HEK293 (cell line): ENCODE results near the gene FBXO40.

Experiments
- CTCF ChIA-PET: fragments of 350-600 bp; formaldehyde crosslinking; extraction: SDS; loops from one replicate; lab custom pipeline; 2021; ENCODE audit warnings: antibody characterized with exemption; lab: Yijun Ruan, JAX
- POLR2A ChIA-PET: fragments of 300-600 bp; formaldehyde crosslinking; extraction: SDS; loops from one replicate; lab custom pipeline; 2020; ENCODE audit warnings: antibody characterized with exemption, inconsistent platforms; lab: Yijun Ruan, JAX
- H3K27ac ChIP-seq: fragments of 200-500 bp; sonication (Bioruptor generic); 2 replicates; pipeline ENCODE4 v1.5.1; 2014; ENCODE audit warnings: low read depth, low read length, control low read depth, inconsistent platforms; ENCODE audit errors: extremely low read depth
- H3K36me3 ChIP-seq, 2 experiments: fragments of 200-500 bp in 1 of 2; sonication (Bioruptor generic) in 1 of 2; 1 replicate in 1 of 2; 2 replicates in 1 of 2; pipeline ENCODE4 v1.5.1; 2014 to 2017; ENCODE audit warnings: inconsistent platforms in 2 of 2, low read length in 2 of 2; ENCODE audit not compliant: control insufficient read depth in 2 of 2, insufficient read depth in 1 of 2
- H3K4me1 ChIP-seq: fragments of 200-500 bp; sonication (Bioruptor generic); 2 replicates; pipeline ENCODE4 v1.5.1; 2014; ENCODE audit warnings: mild to moderate bottlenecking, low read length, inconsistent platforms; ENCODE audit not compliant: control insufficient read depth, insufficient read depth
- H3K4me3 ChIP-seq: 2 replicates; pipeline ENCODE4 v1.5.1; 2011; ENCODE audit warnings: low read depth, mild to moderate bottlenecking, control low read depth, low read length, moderate library complexity
- H3K9me3 ChIP-seq: fragments of 200-500 bp; sonication (Bioruptor generic); 2 replicates; pipeline ENCODE4 v1.5.1; 2014; ENCODE audit warnings: low read depth, low read length, inconsistent platforms; ENCODE audit not compliant: control insufficient read depth, insufficient read depth
- FEZF1 ChIP-seq: fragments of 450-650 bp; formaldehyde crosslinking; IDR thresholded peaks from 2 replicates; pipeline ENCODE4 v1.5.1; 2016; ENCODE audit warnings: missing biosample characterization, missing genetic modification characterization
- IKZF3 ChIP-seq: fragments of 450-650 bp; IDR thresholded peaks from 2 replicates; pipeline ENCODE4 v1.5.0; 2018; ENCODE audit warnings: missing biosample characterization, mild to moderate bottlenecking, missing genetic modification characterization, moderate library complexity
- KLF16 ChIP-seq: fragments of 450-650 bp; formaldehyde crosslinking; IDR thresholded peaks from 2 replicates; pipeline ENCODE4 v1.5.1; 2017; ENCODE audit warnings: missing biosample characterization, missing genetic modification characterization
- MYNN ChIP-seq: fragments of 450-650 bp; formaldehyde crosslinking; IDR thresholded peaks from 2 replicates; pipeline ENCODE4 v1.5.1; 2016; ENCODE audit warnings: missing biosample characterization, missing genetic modification characterization, borderline replicate concordance
- SALL2 ChIP-seq: fragments of 450-650 bp; formaldehyde crosslinking; IDR thresholded peaks from 2 replicates; pipeline ENCODE4 v1.5.0; 2017; ENCODE audit warnings: missing biosample characterization, mild to moderate bottlenecking, missing genetic modification characterization, borderline replicate concordance
- TCF7L2 ChIP-seq: IDR thresholded peaks from 2 replicates; pipeline ENCODE4 v1.6.1; 2011; ENCODE audit warnings: low read depth, mild to moderate bottlenecking, inconsistent platforms, low read length, moderate library complexity, borderline replicate concordance
- ZBTB8A ChIP-seq: fragments of 450-650 bp; formaldehyde crosslinking; IDR thresholded peaks from 2 replicates; pipeline ENCODE4 v1.5.1; 2016; ENCODE audit warnings: missing biosample characterization, missing genetic modification characterization
- ZNF133 ChIP-seq: fragments of 450-650 bp; formaldehyde crosslinking; IDR thresholded peaks from 2 replicates; pipeline ENCODE4 v1.5.1; 2016; ENCODE audit warnings: missing biosample characterization, missing genetic modification characterization
- ZNF2 ChIP-seq: fragments of 450-650 bp; formaldehyde crosslinking; IDR thresholded peaks from 2 replicates; pipeline ENCODE4 v1.5.1; 2016; ENCODE audit warnings: missing biosample characterization, missing genetic modification characterization
- ZNF274 ChIP-seq, 2 experiments: fragments of 200-500 bp in 1 of 2; fragments of 450-650 bp in 1 of 2; sonication (Bioruptor generic) in 1 of 2; formaldehyde crosslinking in 1 of 2; IDR thresholded peaks; 2 replicates each; pipeline versions ENCODE4 v1.5.1 to v1.6.1; 2014 to 2016; ENCODE audit warnings: borderline replicate concordance in 1 of 2, inconsistent platforms in 1 of 2, low read length in 1 of 2, missing biosample characterization in 1 of 2, missing genetic modification characterization in 1 of 2
- ZNF324 ChIP-seq: fragments of 450-650 bp; formaldehyde crosslinking; IDR thresholded peaks from 2 replicates; pipeline ENCODE4 v1.5.1; 2016; ENCODE audit warnings: missing biosample characterization, missing genetic modification characterization
- ZNF426 ChIP-seq: fragments of 450-650 bp; formaldehyde crosslinking; IDR thresholded peaks from 2 replicates; pipeline ENCODE4 v1.5.1; 2017; ENCODE audit warnings: missing biosample characterization, missing genetic modification characterization, mild to moderate bottlenecking, inconsistent platforms, moderate library complexity
- ZNF501 ChIP-seq: fragments of 450-650 bp; formaldehyde crosslinking; IDR thresholded peaks from 2 replicates; pipeline ENCODE4 v1.5.1; 2016; ENCODE audit warnings: missing biosample characterization, missing genetic modification characterization
- ZNF514 ChIP-seq: fragments of 450-650 bp; formaldehyde crosslinking; IDR thresholded peaks from 2 replicates; pipeline ENCODE4 v1.5.1; 2016; ENCODE audit warnings: missing biosample characterization, missing genetic modification characterization
- ZNF521 ChIP-seq: fragments of 450-650 bp; formaldehyde crosslinking; IDR thresholded peaks from 2 replicates; pipeline ENCODE4 v1.5.1; 2017; ENCODE audit warnings: missing biosample characterization, mild to moderate bottlenecking, missing genetic modification characterization
- ZNF548 ChIP-seq: fragments of 450-650 bp; formaldehyde crosslinking; IDR thresholded peaks from 2 replicates; pipeline ENCODE4 v1.5.1; 2016; ENCODE audit warnings: missing biosample characterization, missing genetic modification characterization
- ZNF549 ChIP-seq: fragments of 450-650 bp; IDR thresholded peaks from 2 replicates; pipeline ENCODE4 v1.5.1; 2018; ENCODE audit warnings: missing biosample characterization, missing genetic modification characterization, mild to moderate bottlenecking, inconsistent platforms, moderate library complexity
- ZNF658 ChIP-seq: fragments of 450-650 bp; formaldehyde crosslinking; IDR thresholded peaks from 2 replicates; pipeline ENCODE4; 2016; ENCODE audit warnings: missing biosample characterization, missing genetic modification characterization
- ZNF830 ChIP-seq: fragments of 450-650 bp; IDR thresholded peaks from 2 replicates; pipeline ENCODE4 v1.5.0; 2018; ENCODE audit warnings: missing biosample characterization, missing genetic modification characterization, low read depth, mild to moderate bottlenecking, moderate library complexity
- TF ChIP-seq, protein P1 (sequence below): fragments of 450-650 bp; formaldehyde crosslinking; IDR thresholded peaks from 2 replicates; pipeline ENCODE4 v1.5.1; 2016; ENCODE audit warnings: missing biosample characterization, missing genetic modification characterization
- TF ChIP-seq, protein P2 (sequence below): fragments of 450-650 bp; formaldehyde crosslinking; IDR thresholded peaks from 2 replicates; pipeline ENCODE4 v1.5.1; 2016; ENCODE audit warnings: missing biosample characterization, missing genetic modification characterization
- TF ChIP-seq, protein P3 (sequence below): fragments of 450-650 bp; formaldehyde crosslinking; IDR thresholded peaks from 2 replicates; pipeline ENCODE4 v1.5.1; 2017; ENCODE audit warnings: missing biosample characterization, missing genetic modification characterization
- TF ChIP-seq, protein P4 (sequence below): fragments of 450-650 bp; formaldehyde crosslinking; IDR thresholded peaks from 2 replicates; pipeline ENCODE4 v1.5.1; 2016; ENCODE audit warnings: missing biosample characterization, missing genetic modification characterization

Gene FBXO40

DNA sequence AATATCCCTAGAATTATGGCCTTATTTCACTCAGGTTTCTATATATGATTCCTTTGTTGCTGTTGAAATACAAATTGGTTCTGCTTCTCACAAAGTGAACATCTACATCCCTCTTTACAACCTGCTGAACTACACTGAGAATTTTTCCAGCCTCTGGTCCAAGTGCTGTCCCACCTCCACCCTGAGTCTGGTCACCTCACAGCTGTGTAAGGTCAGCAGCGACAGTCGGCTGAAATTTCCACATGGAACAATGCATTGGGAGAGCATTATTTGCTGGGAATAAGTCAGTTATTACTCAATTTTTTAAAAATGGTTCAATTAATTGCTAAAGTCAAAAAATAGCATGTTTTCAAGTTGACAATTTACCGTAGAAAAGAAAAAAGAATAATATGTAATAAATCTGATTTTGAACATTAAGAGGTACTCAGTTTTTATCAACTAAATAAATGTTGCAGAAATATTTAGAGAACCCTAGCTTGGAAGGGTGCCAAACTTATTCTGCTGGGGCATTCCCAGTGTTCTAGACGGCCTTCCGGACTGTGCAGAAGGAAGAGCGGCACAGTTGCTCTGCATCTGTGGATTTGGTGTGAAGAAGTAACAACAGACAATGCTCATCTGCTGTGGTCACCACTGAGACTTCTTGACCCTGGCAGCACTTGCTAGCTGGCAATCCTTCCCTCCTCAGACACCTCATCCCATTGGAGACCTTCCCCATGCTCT is 65.7 kb downstream of the FBXO40 start:
- Histone ChIP-seq H3K36me3 (peaks cover 0 to 21% of the 10 kb centered on the region in 2 experiments; a peak in 2 of 3 replicates), H3K4me1 (no peaks in the 10 kb centered on the region), H3K9me3 (no peaks in the 10 kb centered on the region), H3K4me3 (no peak overlapping the region), H3K27ac (no peak overlapping the region)
- POLR2A ChIA-PET, result no interaction called here
- TF ChIP-seq ZNF514 (tag by site-specific recombination) (no peak), SALL2 (tag by site-specific recombination) (no peak), ZNF2 (tag by site-specific recombination) (no peak), IKZF3 (tag by site-specific recombination) (no peak), ZNF521 (no peak)
- TF ChIP-seq, protein P1, sequence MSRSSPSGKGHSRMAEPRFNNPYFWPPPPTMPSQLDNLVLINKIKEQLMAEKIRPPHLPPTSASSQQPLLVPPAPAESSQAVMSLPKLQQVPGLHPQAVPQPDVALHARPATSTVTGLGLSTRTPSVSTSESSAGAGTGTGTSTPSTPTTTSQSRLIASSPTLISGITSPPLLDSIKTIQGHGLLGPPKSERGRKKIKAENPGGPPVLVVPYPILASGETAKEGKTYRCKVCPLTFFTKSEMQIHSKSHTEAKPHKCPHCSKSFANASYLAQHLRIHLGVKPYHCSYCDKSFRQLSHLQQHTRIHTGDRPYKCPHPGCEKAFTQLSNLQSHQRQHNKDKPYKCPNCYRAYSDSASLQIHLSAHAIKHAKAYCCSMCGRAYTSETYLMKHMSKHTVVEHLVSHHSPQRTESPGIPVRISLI (tag by site-specific recombination), result no peak
- TF ChIP-seq, all 188 proteins: peak for 0
- CTCF ChIA-PET, result no interaction called here

DNA sequence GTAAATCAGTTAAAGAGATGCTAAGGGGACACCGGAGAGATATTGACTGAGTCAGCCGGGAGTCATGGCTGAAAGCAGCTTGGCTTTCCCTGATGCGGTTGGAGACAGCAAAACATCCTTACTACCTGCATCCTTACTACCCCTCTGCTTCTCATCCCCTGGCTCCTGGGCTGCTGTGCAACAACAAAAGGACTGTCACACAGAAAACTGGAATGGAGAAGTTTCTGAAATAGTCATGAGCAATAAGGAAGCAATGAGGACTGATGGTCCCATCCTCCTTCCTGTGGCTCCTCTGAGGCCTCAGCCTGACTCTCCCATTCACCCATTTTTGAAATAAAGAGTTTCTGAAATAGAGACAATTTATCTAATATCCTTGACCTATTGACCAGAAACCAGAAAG is 66.4 kb downstream of the FBXO40 start:
- Histone ChIP-seq H3K27ac (no peak overlapping the region), H3K9me3 (no peaks in the 10 kb centered on the region), H3K4me3 (no peak overlapping the region), H3K4me1 (no peaks in the 10 kb centered on the region), H3K36me3 (peaks cover 0 to 28% of the 10 kb centered on the region in 2 experiments; a peak in 2 of 3 replicates)
- ChIA-PET CTCF (no interaction called here), POLR2A (no interaction called here)
- no peak for TF ChIP-seq MYNN (tag by site-specific recombination)
- no peak for TF ChIP-seq ZNF549
- no peak for TF ChIP-seq ZNF133 (tag by site-specific recombination)
- TF ChIP-seq, protein P2, sequence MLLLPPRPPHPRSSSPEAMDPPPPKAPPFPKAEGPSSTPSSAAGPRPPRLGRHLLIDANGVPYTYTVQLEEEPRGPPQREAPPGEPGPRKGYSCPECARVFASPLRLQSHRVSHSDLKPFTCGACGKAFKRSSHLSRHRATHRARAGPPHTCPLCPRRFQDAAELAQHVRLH (tag by site-specific recombination), result no peak
- no peak for TF ChIP-seq ZNF514 (tag by site-specific recombination)
- TF ChIP-seq ZNF324 (tag by site-specific recombination), result no peak
- no peak for TF ChIP-seq ZNF501 (tag by site-specific recombination)
- no peak for TF ChIP-seq ZNF548
- TF ChIP-seq ZNF426 (tag by site-specific recombination), result no peak
- no peak for TF ChIP-seq ZNF274 (IDR thresholded peaks at IDR 0.05; ENCODE audit: low read length)
- no peak for TF ChIP-seq ZNF274 (tag by site-specific recombination; IDR thresholded peaks at IDR 0.05; ENCODE audit: borderline replicate concordance)
- TF ChIP-seq KLF16 (tag by site-specific recombination), result no peak
- no peak for TF ChIP-seq ZNF658 (tag by site-specific recombination)
- no peak for TF ChIP-seq TCF7L2
- TF ChIP-seq, protein P3, sequence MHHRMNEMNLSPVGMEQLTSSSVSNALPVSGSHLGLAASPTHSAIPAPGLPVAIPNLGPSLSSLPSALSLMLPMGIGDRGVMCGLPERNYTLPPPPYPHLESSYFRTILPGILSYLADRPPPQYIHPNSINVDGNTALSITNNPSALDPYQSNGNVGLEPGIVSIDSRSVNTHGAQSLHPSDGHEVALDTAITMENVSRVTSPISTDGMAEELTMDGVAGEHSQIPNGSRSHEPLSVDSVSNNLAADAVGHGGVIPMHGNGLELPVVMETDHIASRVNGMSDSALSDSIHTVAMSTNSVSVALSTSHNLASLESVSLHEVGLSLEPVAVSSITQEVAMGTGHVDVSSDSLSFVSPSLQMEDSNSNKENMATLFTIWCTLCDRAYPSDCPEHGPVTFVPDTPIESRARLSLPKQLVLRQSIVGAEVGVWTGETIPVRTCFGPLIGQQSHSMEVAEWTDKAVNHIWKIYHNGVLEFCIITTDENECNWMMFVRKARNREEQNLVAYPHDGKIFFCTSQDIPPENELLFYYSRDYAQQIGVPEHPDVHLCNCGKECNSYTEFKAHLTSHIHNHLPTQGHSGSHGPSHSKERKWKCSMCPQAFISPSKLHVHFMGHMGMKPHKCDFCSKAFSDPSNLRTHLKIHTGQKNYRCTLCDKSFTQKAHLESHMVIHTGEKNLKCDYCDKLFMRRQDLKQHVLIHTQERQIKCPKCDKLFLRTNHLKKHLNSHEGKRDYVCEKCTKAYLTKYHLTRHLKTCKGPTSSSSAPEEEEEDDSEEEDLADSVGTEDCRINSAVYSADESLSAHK, result no peak
- no peak for TF ChIP-seq ZNF830
- TF ChIP-seq, protein P4, sequence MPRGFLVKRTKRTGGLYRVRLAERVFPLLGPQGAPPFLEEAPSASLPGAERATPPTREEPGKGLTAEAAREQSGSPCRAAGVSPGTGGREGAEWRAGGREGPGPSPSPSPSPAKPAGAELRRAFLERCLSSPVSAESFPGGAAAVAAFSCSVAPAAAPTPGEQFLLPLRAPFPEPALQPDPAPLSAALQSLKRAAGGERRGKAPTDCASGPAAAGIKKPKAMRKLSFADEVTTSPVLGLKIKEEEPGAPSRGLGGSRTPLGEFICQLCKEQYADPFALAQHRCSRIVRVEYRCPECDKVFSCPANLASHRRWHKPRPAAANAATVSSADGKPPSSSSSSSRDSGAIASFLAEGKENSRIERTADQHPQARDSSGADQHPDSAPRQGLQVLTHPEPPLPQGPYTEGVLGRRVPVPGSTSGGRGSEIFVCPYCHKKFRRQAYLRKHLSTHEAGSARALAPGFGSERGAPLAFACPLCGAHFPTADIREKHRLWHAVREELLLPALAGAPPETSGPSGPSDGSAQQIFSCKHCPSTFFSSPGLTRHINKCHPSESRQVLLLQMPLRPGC (tag by site-specific recombination), result no peak
- TF ChIP-seq FEZF1 (tag by site-specific recombination), result no peak
- no peak for TF ChIP-seq ZBTB8A (tag by site-specific recombination)
